ENCODE results near the gene AUTS2. TPM values are rescaled to one million over a fixed set of nuclear protein-coding genes. Genes with fewer than 3 reads are reported as not detected.

The AUTS2 gene
- total RNA-seq, 6 donors from 2014 or later: 38.9 to 151 (median 55.8) TPM

GRCh38 chr7:70829221-70830059 lies 1231.2 kb downstream of the AUTS2 start:
- H3K4me3 ChIP-seq: peak overlapping the region in 2 of 4 donors; percentile 2 to 18

GRCh38 chr7:70830060-70830395 lies 1231.8 kb downstream of the AUTS2 start:
- Histone ChIP-seq H3K27ac (no peak overlapping the region), H3K9me3 (no peaks in the 10 kb centered on the region), H3K4me1 (peaks cover 7 to 13% (median 11%) of the 10 kb centered on the region in 4 donors), H3K4me3 (no peak overlapping the region), H3K36me3 (no peaks in the 10 kb centered on the region), H3K27me3 (no peaks in the 10 kb centered on the region)
- ATAC-seq (ENCODE audit: low FRiP score in 2 of 2) (no peak), DNase-seq (peak in 1 of 2 donors; percentile 33)
- TF ChIP-seq POLR2A (IDR thresholded peaks at IDR 0.05): no peak
- no peak for TF ChIP-seq EP300 (IDR thresholded peaks at IDR 0.05)
- no peak for TF ChIP-seq POLR2AphosphoS5 (IDR thresholded peaks at IDR 0.05)
- TF ChIP-seq CTCF (IDR thresholded peaks at IDR 0.05): no peak
- WGBS, 2 donors: 44 to 70% methylated on average over 4 to 7 of the region's 7 CpGs

More at GRCh38 chr7:70829221-70830059, 1231.2 kb downstream of the AUTS2 start:
- ATAC-seq (ENCODE audit: low FRiP score in 2 of 2) (peak; percentile 79 to 91), DNase-seq (peak; percentile 30 to 50)
- Histone ChIP-seq H3K36me3 (no peaks in the 10 kb centered on the region), H3K27me3 (no peaks in the 10 kb centered on the region), H3K27ac (no peak overlapping the region), H3K4me1 (peaks cover 7 to 13% (median 11%) of the 10 kb centered on the region in 4 donors), H3K9me3 (no peaks in the 10 kb centered on the region)
- no peak for TF ChIP-seq POLR2A (IDR thresholded peaks at IDR 0.05)
- peak; percentile 77 to 89 (median 88) for TF ChIP-seq CTCF (IDR thresholded peaks at IDR 0.05)
- TF ChIP-seq POLR2AphosphoS5 (IDR thresholded peaks at IDR 0.05): no peak
- 3% methylated on average over 18 to 29 of the region's 29 CpGs for WGBS, 2 donors

GRCh38 chr7:70830426-70830825 lies 1232.2 kb downstream of the AUTS2 start:
- H3K27ac ChIP-seq: no peak overlapping the region
- H3K27me3 ChIP-seq: no peaks in the 10 kb centered on the region
- 75 to 79% methylated on average over 7 of the region's 7 CpGs for WGBS, 2 donors
- H3K4me1 ChIP-seq: peaks cover 7 to 13% (median 11%) of the 10 kb centered on the region in 4 donors
- TF ChIP-seq CTCF (IDR thresholded peaks at IDR 0.05): no peak
- no peak for TF ChIP-seq POLR2AphosphoS5 (IDR thresholded peaks at IDR 0.05)
- no peak for TF ChIP-seq POLR2A (IDR thresholded peaks at IDR 0.05)
- TF ChIP-seq EP300 (IDR thresholded peaks at IDR 0.05): no peak
- no peak overlapping the region for H3K4me3 ChIP-seq
- no peak for ATAC-seq (ENCODE audit: low FRiP score in 2 of 2)
- no peaks in the 10 kb centered on the region for H3K36me3 ChIP-seq
- no peaks in the 10 kb centered on the region for H3K9me3 ChIP-seq
- DNase-seq: no peak

- Histone ChIP-seq H3K4me1 (peaks cover 7 to 13% (median 11%) of the 10 kb centered on the region in 4 donors), H3K36me3 (no peaks in the 10 kb centered on the region), H3K27me3 (no peaks in the 10 kb centered on the region), H3K9me3 (no peaks in the 10 kb centered on the region), H3K27ac (no peak overlapping the region), H3K4me3 (no peak overlapping the region)
- 72 to 81% methylated on average over 1 of the region's 1 CpG for WGBS, 2 donors
- TF ChIP-seq POLR2A (IDR thresholded peaks at IDR 0.05) (no peak), EP300 (IDR thresholded peaks at IDR 0.05) (no peak), POLR2AphosphoS5 (IDR thresholded peaks at IDR 0.05) (no peak), CTCF (IDR thresholded peaks at IDR 0.05) (no peak)
- no peak for DNase-seq
- ATAC-seq (ENCODE audit: low FRiP score in 2 of 2): no peak
Observed at GRCh38 chr7:70833726-70834125, 1235.5 kb downstream of the AUTS2 start.
